ENCODE measurements around the gene GAS2L3.

GRCh38 chr12:100566887-100567637 is 6.4 kb upstream of the GAS2L3 start:
- no peak for TF ChIP-seq CTCF (IDR thresholded peaks at IDR 0.05; ENCODE audit: insufficient read depth, low read length)
- TF ChIP-seq REST (IDR thresholded peaks at IDR 0.05; ENCODE audit: insufficient replicate concordance, low read depth), result no peak
- no peak for TF ChIP-seq GABPA (IDR thresholded peaks at IDR 0.05; ENCODE audit: low read depth)
- no peak for TF ChIP-seq POLR2AphosphoS5 (IDR thresholded peaks at IDR 0.05; ENCODE audit: low read depth)
